ENCODE measurements around the gene LYST. TPM values are rescaled to one million over a fixed set of nuclear protein-coding genes. Genes with fewer than 3 reads are reported as not detected.
"Not testable (repeated sequence)": the region's sequence is repeated elsewhere in the genome, so short reads cannot be mapped to it uniquely, and the experiment has no call there.

LYST gene
- total RNA-seq, 1 donor = 30.4 TPM

GRCh38 chr1:235639226-235640205 is 227.2 kb downstream of the LYST start:
- no peak for DNase-seq (ENCODE audit: low read depth)
- TF ChIP-seq CTCF (IDR thresholded peaks at IDR 0.05; ENCODE audit: insufficient read depth, low read length) = no peak
- no peak overlapping the region for H3K4me3 ChIP-seq (ENCODE audit: low read depth, low read length)

- not testable (repeated sequence) for DNase-seq (ENCODE audit: low read depth); H3K4me3 ChIP-seq (ENCODE audit: low read depth, low read length)
Observed at GRCh38 chr1:235638612-235639011, 228.1 kb downstream of the LYST start.

GRCh38 chr1:235637756-235638534 is 228.8 kb downstream of the LYST start:
- H3K4me3 ChIP-seq (ENCODE audit: low read depth, low read length) = no peak overlapping the region
- no peak for TF ChIP-seq CTCF (IDR thresholded peaks at IDR 0.05; ENCODE audit: insufficient read depth, low read length)
- DNase-seq (ENCODE audit: low read depth) = no peak

- no peak for TF ChIP-seq CTCF (IDR thresholded peaks at IDR 0.05; ENCODE audit: insufficient read depth, low read length)
- no peak for DNase-seq (ENCODE audit: low read depth)
- H3K4me3 ChIP-seq (ENCODE audit: low read depth, low read length) = no peak overlapping the region
Observed at GRCh38 chr1:235635938-235636662, 230.6 kb downstream of the LYST start.

GRCh38 chr1:235632506-235633401 is 234.0 kb downstream of the LYST start:
- peak overlapping the region; percentile 49 for H3K4me3 ChIP-seq (ENCODE audit: low read depth, low read length)
- TF ChIP-seq CTCF (IDR thresholded peaks at IDR 0.05; ENCODE audit: insufficient read depth, low read length) = no peak
- DNase-seq (ENCODE audit: low read depth) = peak; percentile 67

- no peak for DNase-seq (ENCODE audit: low read depth)
- H3K4me3 ChIP-seq (ENCODE audit: low read depth, low read length) = no peak overlapping the region
- no peak for TF ChIP-seq CTCF (IDR thresholded peaks at IDR 0.05; ENCODE audit: insufficient read depth, low read length)
Observed at GRCh38 chr1:235631816-235632215, 234.9 kb downstream of the LYST start.
